NCI-H460 (cell line): ENCODE measurements around the gene PSENEN. TPM values are rescaled to one million over a fixed set of nuclear protein-coding genes. Genes with fewer than 3 reads are reported as not detected.

Experiments
- DNase-seq: peaks from one replicate; pipeline ENCODE4 v3.0.0-alpha.2; 2016; ENCODE audit warnings: low read depth; ENCODE audit errors: extremely low read depth
- total RNA-seq: library from RNA; depleted of rRNA; stranded (reverse); fragments of >200 nt; shearing (Covaris generic); gene quantifications from 2 replicates; pipeline ENCODE4 v1.2.3, GENCODE V29; 2014

PSENEN gene
- total RNA-seq, 1 experiment from 2014 or later: 63.8 TPM

DNA sequence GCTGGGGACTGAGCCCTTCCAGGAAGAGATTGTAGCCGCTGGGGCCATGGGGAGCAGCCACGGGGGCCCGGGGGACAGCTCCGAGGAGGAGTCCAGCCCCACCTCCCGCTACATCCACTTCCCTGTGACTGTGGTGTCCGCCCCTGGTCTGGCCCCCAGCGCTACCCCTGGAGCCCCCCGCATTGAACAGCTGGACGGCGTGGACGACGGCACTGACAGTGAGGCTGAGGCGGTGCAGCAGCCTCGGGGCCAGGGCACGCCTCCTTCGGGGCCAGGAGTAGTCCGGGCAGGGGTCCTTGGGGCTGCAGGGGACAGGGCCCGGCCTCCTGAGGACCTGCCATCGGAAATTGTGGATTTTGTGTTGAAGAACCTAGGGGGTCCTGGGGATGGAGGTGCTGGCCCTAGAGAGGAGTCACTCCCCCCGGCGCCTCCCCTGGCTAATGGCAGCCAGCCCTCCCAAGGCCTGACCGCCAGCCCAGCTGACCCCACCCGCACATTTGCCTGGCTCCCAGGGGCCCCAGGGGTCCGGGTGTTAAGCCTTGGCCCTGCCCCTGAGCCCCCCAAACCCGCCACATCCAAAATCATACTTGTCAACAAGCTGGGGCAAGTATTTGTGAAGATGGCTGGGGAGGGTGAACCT lies 12.8 kb upstream of the PSENEN start:
- no peak for DNase-seq

DNA sequence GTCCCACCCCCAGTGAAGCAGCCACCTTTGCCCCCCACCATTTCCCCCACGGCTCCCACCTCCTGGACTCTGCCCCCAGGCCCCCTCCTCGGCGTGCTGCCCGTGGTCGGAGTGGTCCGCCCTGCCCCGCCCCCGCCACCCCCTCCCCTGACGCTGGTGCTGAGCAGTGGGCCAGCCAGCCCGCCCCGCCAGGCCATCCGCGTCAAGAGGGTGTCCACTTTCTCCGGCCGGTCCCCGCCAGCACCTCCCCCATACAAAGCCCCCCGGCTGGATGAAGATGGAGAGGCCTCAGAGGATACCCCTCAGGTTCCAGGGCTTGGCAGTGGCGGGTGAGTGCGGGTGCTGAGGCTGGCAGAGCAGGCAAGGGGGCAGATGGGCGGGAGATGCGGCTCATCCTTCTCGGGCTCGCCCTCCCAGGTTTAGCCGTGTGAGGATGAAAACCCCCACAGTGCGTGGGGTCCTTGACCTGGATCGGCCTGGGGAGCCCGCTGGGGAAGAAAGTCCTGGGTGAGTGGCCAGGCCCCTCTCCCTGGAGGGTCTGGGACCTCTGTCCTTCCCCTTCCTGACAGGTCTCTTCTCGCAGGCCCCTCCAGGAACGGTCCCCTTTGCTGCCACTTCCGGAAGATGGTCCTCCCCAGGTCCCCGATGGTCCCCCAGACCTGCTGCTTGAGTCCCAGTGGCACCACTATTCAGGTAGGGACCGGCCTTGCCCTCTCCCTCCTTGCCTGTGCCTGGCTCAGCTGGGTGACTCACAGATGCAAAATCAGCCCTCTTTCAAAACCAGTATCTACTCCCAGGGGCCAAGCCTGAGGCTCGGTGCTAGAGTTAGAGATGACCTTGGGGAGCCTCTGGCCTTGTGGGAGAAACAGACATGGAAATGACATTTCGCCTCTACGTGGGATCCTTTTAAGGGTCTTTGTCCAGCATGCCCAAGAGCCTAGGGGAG lies 12.0 kb upstream of the PSENEN start:
- DNase-seq: no peak

DNA sequence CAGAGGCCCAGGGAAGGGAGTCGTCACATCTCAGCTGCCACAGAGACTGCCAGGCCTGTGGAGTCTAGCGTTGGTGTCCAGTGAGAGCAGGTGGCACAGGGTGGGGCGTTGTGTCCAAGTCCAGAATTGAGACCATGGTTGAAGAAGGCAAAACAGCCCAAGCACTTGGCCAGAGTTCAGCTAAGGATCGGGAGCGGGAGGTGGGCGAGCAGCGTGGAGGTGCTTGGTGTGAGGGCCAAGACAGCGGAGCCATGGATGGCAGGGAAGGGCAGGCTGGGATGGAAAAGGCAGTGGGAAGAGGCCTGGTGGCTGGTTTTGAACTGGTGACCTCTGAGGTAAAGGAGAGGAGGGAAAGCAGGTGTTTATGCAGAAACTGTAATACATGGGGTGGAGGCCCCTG lies 11.2 kb upstream of the PSENEN start:
- DNase-seq: no peak

DNA sequence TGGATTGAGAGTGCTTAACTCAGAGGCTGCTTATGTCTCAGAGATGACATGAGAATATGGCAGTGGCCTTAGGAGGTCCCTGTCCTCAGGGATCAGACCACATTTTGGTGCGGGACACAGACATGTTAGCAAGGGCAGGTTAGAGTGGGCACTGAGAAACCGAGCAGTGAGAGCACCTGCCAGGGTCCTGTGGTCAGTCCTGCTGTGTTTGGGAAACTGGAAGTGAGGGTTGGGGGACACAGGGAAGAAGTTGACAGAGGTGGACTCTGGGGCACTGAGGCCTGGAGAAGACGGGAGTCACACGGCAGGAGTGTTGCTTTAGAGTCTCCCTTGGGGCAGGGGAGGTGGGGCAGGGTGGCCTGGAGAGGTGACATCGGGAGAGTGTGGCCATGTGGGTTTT lies 10.6 kb upstream of the PSENEN start:
- no peak for DNase-seq

DNA sequence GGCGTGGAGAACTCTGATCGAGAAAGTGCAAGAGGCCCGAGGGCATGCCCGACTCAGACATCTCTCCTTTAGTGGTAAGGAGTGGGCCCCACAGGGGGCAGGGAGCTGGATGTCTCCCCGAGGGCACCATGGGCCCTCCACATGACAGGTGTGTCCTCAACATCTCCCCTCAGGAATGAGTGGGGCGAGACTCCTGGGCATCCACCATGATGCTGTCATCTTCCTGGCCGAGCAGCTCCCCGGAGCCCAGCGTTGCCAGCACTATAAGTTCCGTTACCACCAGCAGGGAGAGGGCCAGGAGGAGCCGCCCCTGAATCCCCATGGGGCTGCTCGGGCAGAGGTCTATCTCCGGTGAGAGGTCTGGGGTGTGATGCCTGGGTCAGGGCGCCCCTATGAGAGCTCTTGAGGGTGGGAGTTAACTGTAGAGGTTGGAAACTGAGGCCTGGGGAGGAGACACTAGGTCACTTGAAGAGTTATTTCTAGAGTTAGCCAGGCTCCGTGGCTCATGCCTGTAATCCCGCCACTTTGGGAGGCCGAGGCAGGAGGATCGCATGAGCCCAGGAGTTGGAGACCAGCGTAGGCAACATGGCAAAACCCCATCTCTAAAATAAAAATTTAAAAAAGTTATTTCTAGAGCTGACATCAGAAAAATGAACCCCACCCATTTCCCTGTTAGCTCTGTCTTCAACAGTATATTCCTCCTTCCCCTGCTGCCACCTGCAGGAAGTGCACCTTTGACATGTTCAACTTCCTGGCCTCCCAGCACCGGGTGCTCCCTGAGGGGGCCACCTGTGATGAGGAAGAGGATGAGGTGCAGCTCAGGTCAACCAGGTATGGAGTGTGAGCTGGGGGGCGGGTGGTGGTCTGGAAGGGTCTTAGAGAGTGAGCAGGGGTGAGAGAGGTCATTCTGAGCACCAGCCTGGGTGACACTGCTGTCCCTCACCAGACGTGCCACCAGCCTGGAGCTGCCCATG lies 8.3 kb upstream of the PSENEN start:
- no peak for DNase-seq

DNA sequence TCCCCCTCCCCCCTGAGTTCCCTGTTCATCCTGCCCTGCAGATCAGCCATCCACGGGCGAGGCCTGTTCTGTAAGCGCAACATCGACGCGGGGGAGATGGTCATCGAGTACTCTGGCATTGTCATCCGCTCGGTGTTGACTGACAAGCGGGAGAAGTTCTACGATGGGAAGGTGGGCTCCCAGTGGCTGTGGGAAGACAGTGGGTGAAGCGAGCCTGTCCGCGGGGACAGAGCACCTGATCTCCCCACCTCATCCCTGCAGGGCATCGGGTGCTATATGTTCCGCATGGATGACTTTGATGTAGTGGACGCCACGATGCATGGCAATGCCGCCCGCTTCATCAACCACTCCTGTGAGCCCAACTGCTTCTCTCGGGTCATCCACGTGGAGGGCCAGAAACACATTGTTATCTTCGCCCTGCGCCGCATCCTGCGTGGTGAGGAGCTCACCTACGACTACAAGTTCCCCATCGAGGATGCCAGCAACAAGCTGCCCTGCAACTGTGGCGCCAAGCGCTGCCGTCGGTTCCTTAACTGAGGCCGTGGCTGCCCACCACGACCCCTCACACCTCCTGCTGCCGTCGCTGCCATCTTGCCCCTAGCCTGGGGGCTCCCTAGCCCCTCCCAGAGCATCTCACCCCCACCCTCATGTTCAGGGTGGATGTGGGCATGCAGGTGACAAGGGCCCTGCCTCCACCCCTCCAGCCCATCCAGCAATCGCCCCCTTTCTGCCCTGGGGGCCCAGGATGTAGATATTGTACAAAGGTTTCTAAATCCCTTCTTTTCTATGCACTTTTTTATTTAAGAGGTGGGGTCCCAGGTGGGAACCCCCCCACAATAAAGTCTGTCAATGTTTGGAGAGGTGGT lies 7.2 kb upstream of the PSENEN start:
- no peak for DNase-seq

DNA sequence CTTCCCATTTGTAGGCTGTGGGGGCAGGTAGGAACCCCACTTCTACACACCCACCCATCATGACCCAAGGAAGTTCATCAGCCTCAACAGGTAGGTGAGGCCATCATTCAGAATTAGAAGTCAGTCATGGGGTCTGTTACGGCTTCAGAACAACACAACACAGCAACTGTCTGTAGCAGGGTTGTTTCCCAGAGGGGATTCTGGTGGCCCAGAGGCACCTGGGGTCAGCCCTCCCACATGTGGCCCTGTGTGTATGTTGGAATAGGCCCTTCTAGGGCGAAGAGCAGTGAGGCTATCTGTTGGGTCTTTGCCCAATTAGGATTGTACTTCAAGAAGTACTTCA lies 6.6 kb upstream of the PSENEN start:
- no peak for DNase-seq

DNA sequence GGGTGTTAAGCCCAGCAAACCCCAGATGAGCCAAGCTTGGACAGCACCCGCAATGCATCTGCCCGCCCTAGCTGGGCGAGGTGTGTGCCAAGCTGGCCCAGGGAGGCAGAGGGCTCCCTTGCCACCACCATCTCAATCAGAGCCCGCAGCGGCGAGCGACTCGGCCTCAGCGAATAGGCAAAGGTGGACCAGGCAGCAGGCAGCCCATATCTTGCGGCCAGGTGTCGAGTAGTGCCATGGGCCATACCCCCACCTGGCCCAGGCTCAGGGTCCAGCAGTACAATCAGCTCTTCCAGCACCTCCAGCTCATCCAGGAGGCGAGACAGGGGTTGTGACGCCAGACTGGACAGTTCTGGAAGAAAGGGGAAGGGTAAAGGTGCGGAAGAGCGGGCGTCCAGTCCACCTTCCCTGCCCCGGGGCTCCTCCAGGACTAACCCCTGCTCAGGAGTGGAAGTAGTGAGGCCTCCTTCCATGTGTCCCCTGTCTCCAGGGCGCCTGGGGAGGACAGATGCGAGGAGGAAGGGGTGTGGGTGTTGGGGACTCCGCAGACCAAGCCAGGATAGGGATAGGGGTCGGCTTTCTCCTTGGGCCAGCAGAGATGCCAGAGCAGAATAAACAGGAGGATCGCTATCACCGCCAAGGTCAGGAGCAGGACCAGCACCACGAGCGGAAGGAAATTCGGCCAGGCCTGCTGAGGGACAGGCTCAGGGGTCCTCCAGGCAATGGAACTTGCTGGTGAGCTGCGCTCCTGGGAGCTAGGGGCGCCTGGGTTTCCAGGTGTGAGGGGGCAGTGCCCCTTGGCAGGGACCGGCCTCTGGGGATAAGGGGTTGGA lies 6.0 kb upstream of the PSENEN start:
- no peak for DNase-seq

DNA sequence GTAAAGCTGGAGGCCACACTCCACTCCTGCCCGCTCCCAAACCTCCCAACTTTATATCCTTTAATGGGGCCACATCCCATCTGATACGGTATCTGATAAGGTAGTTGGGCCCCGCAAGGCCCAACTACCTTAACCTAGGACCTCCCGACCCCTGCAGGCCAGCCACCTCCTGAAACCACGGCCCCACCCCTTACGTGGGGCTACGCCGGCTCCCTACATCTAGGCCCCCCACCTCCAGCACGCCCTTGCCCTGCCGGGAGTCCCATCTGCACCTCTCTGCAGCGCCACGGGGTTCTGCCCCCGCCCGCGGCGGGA lies 5.4 kb upstream of the PSENEN start:
- DNase-seq: no peak

DNA sequence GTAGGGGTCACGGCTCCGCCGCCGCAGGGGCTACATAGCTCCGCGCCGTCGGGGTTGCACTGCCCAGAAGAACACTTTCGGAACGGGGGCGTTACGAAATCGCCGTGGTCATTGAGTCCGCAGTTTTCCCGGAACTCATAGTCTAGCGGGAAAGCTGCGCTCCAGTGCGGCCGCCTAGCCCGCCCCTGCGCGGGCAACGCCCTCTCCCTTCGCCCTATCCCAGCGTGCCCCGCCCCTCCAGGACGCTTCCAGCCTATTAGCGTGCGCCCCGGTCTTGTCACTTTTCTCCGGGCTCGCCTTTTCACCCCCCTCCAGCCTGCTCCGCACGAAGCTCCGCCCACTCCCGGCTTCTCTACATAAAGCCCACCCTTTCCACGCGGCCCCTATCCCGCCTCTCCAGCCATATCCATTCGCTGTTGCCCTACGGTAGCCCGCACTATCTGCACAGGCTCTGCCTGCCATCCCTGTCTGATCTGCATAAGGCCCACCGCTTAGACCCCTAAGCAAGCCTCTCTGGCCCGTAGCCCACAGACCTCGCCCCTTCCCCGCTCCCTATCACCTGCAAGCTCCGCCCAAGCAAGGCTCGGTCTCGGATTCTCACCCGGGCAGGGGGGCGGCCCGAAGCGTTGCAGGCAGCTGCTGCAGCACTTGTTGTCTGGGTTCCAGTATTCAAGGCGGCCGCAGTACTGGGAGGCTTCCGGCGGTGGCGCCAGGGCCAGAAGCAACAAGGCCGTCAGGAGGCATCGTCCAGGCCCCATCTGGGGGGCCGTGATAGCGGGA lies 4.8 kb upstream of the PSENEN start:
- peak; percentile 95 for DNase-seq

DNA sequence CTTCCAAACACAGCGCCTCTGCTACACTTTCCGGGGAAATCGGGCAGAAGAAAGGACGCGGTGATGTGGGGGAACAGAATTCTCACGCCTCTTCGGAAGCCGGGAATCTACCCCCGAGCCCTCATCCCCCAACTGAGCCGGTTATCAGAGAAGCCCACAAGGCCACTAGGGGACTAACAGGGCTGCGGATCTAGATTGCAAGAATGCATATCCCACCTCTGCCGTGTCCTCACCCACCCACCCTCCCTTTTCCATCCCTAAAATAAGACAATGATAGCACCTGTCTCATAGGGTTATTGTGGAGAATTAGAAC lies 4.3 kb upstream of the PSENEN start:
- no peak for DNase-seq

DNA sequence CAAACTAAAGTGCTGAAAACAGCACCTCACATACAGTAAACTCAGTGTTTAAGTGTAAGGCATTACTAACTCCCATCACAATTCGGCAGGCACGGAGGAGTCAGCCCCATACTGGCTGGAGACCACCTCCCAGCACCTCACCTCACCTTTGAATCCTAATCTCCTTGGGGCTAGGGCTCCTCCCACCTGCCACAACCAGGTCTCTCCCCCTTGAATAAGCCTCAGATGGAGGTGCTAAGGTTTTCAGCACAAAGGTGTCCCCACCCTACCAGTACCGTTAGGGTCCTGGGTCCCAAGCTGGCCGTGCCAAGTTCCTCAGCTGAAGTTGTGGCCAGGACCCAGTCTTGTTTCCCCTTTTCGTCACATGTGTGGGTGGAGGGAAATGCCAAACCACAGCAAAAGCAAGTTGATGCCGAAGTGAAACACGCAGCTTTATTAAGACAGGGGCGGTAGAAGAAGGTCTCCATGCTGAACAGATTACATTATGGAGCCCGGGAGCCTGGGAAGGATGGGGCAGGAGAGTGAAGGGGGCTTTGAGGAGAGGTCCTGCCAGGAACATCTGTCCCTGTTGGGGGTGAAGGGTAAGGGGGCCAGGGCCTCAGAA lies 3.2 kb upstream of the PSENEN start, which contains the start of gene IGFLR1:
TSS of gene IGFLR1 (minus strand) at position 332 of the 604 bp plus-strand sequence. CDS start 1,272 bp downstream, outside the sequence.
- no peak for DNase-seq

DNA sequence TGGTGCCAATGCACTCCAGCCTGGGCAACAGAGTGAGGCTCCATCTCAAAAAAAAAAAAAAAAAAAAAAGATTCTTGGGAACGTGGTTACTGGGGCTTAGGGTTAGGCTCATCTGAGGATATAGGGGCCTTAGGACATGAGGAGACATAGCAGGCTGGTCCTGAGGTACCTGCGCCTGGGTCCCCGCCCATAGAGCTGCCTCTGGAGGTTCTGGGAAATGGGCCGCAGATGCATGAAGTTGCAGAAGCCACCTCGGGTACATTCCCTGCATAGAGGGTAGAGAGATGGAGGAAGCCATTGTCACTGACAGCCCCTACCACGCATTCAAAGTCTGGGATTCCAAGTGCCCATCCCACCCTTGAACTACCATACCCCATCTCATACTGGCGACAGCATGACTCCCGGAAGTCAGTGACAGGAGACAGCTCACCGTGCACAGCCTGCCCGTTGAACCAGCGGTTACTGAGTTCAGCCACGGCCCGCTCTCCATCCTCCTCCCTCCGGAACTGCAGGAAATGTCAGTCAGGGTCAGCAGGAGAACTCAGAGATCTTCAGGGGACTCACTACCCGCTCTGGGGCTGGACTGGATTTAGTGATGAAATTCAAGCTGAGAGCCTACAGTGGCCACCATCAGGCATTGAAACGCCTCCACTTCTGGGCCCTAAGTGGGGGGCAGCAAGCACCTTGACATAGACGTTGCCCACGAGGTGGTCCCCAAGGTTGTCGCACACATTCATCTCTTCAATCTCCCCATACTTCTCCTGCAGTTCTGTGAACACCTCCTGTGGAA lies 1.6 kb upstream of the PSENEN start:
- no peak for DNase-seq

DNA sequence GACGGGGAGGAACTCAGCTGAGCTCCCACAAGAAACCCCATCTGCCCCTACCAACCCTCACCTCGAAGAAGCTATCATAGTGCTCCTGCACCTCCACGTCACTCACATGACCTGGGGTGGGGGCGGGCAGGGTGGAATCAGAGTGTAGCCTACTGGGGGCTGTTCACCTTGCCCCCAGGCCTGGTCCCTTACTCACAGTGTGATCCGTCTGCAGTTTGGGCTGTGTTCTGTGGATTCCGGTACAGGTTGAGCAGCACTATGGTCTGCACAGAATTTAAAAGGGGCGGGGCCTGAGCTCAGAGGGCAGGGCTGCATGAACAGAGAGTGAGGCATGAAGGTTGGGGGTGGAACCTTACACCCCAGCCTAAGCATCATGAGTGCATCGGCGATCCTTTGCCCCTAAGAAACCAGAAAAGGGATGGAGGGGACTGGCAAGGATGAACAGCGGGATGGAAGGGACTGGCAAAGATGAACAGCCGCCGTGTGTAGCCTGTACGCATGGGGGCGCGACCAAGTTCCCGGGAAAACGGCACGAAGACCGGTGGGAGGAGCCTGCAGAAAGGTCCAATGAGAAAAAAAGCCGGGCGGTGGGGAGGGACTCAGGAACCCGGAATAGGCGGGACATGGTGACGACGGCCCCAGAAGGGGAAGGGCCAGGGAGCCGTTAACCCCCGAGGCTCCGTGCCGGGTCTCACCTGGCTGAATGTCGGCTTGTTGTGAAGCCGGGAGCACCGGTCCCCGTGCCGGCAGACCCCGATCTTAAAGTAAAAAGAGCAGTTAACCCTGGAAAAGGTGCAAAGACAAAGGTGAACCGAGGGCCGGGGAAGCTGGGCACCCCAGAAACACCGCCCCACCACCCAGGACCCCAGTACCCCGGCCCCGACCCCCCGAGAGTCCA lies 772 bp upstream of the PSENEN start:
- DNase-seq: peak; percentile 96

DNA sequence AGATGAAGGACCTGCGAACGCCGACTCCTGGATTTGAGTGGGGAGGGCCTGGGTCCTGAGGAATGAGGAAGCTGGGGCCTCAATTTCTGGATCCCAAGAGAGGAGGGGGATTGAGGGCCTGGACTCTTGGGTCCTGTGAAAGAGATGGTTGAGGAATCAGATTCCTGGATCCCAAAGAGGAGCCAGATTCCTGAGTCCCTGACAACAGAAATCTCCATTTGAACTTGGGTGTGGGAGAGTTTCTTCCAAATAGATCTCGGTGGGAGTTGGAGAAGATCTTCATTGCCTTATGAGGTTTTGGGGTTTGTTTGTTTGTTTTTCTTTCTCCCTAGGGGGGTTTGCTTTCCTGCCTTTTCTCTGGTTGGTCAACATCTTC lies 624 bp downstream of the PSENEN start:
- DNase-seq: no peak

DNA sequence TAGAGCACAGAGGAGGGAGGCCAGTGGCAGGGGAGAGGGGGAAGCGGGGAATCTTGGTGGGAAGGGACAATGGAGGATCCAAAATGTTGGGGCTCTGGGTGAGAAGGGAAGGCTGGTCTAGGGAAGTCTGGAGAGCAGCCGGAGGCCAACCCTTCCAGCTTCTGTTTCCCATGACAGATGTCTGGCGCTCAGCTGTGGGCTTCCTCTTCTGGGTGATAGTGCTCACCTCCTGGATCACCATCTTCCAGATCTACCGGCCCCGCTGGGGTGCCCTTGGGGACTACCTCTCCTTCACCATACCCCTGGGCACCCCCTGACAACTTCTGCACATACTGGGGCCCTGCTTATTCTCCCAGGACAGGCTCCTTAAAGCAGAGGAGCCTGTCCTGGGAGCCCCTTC lies 1.1 kb downstream of the PSENEN start:
- DNase-seq: no peak
